Measurements from ENCODE around the gene TMEM41B. TPM values are rescaled to one million over a fixed set of nuclear protein-coding genes. Genes with fewer than 3 reads are reported as not detected.
A peak's percentile ranks its signal among the peaks of the same experiment; 100 is the strongest.
"Not testable (repeated sequence)": the region's sequence is repeated elsewhere in the genome, so short reads cannot be mapped to it uniquely, and the experiment has no call there.

Gene TMEM41B, protein sequence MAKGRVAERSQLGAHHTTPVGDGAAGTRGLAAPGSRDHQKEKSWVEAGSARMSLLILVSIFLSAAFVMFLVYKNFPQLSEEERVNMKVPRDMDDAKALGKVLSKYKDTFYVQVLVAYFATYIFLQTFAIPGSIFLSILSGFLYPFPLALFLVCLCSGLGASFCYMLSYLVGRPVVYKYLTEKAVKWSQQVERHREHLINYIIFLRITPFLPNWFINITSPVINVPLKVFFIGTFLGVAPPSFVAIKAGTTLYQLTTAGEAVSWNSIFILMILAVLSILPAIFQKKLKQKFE
- 43.6 TPM for total RNA-seq (ENCODE audit: unreplicated experiment)
- long read RNA-seq, partial matches to known transcripts, result 0 of 8 reads
- long read RNA-seq, other reads (novel, unspliced or antisense), result 2 of 8 reads

DNA sequence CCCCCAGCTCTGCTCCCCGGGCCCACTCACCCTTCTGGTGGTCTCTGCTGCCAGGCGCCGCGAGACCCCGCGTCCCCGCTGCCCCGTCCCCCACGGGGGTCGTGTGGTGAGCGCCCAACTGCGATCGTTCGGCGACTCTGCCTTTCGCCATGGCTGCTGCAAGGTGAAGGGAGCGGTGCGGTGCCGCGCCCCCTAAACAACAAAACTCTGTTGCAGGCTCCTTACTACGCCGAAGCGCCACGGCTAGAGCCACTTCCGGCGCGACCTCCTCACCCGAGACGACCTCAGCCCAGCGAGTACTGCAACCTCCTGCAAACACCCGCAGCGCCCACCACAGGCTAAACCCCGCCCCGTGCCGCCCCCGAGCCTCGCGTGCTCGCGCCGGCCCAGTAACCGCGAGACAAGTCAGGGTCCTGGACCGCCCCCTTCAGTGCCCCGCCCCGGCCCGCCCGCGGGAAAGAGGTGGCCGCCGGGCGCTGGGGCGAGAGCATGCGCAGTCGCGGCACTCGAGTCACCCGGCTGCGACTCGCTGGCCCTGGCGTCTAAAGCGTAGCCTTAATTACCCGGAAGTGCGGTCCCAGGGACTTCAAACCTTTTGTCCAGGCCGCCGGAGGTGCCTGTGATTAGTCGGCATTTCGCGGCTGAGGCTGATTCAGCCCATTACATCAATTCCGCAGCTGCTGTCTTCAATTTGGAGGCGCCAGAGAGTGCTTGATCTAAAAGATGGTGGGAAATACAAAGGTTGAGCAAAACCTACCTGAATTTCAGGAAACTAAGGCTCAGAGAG lies at the start of gene TMEM41B:
Gene TMEM41B (minus strand): TSS at position 303 of the 787 bp plus-strand sequence. CDS start 152 bp downstream, at position 151.
- peak; percentile 100 for DNase-seq
- Mint-ChIP-seq H3K9me3 (ENCODE audit: unreplicated experiment) (peaks cover 8% of the 10 kb centered on the region), H3K4me3 (ENCODE audit: unreplicated experiment) (peak within 1 kb of the TSS; percentile 96), H3K27ac (ENCODE audit: unreplicated experiment) (peak within 1 kb of the TSS; percentile 99), H3K4me1 (ENCODE audit: low read depth, unreplicated experiment) (peaks cover 14% of the 10 kb centered on the region), H3K27me3 (ENCODE audit: unreplicated experiment) (peaks cover 3% of the 10 kb centered on the region), H3K36me3 (ENCODE audit: unreplicated experiment) (no peaks in the 10 kb centered on the region)
- TF ChIP-seq, protein P1, sequence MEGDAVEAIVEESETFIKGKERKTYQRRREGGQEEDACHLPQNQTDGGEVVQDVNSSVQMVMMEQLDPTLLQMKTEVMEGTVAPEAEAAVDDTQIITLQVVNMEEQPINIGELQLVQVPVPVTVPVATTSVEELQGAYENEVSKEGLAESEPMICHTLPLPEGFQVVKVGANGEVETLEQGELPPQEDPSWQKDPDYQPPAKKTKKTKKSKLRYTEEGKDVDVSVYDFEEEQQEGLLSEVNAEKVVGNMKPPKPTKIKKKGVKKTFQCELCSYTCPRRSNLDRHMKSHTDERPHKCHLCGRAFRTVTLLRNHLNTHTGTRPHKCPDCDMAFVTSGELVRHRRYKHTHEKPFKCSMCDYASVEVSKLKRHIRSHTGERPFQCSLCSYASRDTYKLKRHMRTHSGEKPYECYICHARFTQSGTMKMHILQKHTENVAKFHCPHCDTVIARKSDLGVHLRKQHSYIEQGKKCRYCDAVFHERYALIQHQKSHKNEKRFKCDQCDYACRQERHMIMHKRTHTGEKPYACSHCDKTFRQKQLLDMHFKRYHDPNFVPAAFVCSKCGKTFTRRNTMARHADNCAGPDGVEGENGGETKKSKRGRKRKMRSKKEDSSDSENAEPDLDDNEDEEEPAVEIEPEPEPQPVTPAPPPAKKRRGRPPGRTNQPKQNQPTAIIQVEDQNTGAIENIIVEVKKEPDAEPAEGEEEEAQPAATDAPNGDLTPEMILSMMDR (IDR thresholded peaks at IDR 0.05; ENCODE audit: partially characterized antibody, unreplicated experiment), result no peak

DNA sequence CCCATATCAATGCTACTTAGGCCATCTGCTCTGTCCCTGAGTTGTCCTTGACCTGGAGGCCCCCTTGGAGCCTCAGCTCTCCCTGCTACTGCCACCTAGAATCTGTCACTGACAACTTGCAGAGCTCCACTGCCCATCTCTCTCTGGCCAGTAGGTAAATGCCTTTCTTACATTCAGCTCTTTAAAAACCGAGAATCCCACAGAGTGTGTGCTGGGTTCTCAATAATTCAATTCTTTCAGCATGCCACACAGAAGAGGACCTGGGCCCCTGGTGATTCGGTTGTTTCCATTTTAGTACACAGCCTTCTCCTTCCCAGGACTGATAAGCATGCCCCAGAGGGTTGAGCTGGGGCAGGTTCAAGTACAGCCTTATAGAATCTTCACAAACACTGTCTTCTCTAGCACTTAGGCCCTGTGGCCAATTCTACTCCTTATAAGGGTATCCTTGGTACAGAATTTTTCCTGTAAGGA lies 48.0 kb upstream of the TMEM41B start:
- Mint-ChIP-seq H3K27me3 (ENCODE audit: unreplicated experiment) (peaks cover 3% of the 10 kb centered on the region), H3K4me3 (ENCODE audit: unreplicated experiment) (peak overlapping the region; percentile 27), H3K9me3 (ENCODE audit: unreplicated experiment) (no peaks in the 10 kb centered on the region), H3K27ac (ENCODE audit: unreplicated experiment) (peak overlapping the region; percentile 89), H3K4me1 (ENCODE audit: low read depth, unreplicated experiment) (peaks cover 11% of the 10 kb centered on the region), H3K36me3 (ENCODE audit: unreplicated experiment) (no peaks in the 10 kb centered on the region)
- TF ChIP-seq, protein P1 (IDR thresholded peaks at IDR 0.05; ENCODE audit: partially characterized antibody, unreplicated experiment), result no peak
- no peak for DNase-seq

DNA sequence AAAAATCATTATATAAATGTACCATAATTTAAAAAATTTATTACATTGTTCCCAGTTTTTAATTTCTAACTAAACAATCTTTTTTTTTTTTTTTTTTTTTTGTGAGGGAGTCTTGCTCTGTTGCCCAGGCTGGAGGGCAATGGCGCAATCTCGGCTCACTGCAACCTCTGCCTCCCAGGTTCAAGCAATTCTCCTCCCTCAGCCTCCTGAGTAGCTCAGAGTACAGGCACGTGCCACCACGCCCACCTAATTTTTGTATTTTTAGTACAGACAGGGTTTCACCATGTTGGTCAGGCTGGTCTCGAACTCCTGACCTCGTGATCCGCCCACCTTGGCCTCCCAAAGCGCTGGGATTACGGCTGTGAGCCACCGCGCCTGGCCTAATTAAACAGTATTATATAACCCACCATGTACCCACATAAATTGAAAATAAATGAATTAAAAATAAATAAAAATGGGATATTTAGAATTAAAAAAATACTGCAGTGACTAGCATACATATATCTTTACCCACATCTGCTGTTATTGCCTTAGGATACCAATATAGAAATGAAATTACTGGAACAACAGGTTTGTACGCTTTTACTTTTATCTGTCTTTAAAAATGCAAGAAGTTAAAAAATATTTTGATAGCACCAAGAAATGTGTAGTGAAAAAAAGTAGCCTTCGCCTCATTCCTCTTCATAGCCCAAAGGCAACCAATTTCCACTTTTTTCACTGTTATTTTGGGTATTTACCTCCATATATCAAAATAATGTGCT lies 46.6 kb upstream of the TMEM41B start:
- H3K27me3 Mint-ChIP-seq (ENCODE audit: unreplicated experiment); H3K27ac Mint-ChIP-seq (ENCODE audit: unreplicated experiment); DNase-seq; H3K9me3 Mint-ChIP-seq (ENCODE audit: unreplicated experiment); H3K36me3 Mint-ChIP-seq (ENCODE audit: unreplicated experiment); H3K4me3 Mint-ChIP-seq (ENCODE audit: unreplicated experiment): not testable (repeated sequence)
- peaks cover 11% of the 10 kb centered on the region for H3K4me1 Mint-ChIP-seq (ENCODE audit: low read depth, unreplicated experiment)

DNA sequence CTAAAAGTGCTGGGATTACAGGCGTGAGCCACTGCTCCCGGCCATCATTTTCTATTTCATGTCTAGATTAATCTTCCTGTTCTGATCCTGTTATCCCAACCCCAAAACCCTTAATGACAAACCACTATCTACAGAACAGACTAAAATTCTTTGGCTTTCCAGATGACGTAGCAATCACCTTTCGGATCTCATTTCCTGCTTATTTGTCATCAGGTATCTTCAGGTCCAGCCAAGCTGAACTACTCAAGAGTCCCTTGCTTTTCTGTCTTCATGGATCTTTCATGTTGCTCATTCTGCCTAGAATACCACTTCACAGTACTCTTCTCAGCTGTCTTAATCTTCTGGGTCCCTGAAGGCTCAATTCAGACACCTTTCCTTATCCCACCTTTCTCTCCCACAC lies 42.6 kb upstream of the TMEM41B start:
- no peak for DNase-seq
- Mint-ChIP-seq H3K4me1 (ENCODE audit: low read depth, unreplicated experiment) (no peaks in the 10 kb centered on the region), H3K36me3 (ENCODE audit: unreplicated experiment) (no peaks in the 10 kb centered on the region), H3K9me3 (ENCODE audit: unreplicated experiment) (no peaks in the 10 kb centered on the region), H3K27ac (ENCODE audit: unreplicated experiment) (no peak overlapping the region), H3K4me3 (ENCODE audit: unreplicated experiment) (no peak overlapping the region), H3K27me3 (ENCODE audit: unreplicated experiment) (no peaks in the 10 kb centered on the region)
- TF ChIP-seq, protein P1 (IDR thresholded peaks at IDR 0.05; ENCODE audit: partially characterized antibody, unreplicated experiment), result no peak

DNA sequence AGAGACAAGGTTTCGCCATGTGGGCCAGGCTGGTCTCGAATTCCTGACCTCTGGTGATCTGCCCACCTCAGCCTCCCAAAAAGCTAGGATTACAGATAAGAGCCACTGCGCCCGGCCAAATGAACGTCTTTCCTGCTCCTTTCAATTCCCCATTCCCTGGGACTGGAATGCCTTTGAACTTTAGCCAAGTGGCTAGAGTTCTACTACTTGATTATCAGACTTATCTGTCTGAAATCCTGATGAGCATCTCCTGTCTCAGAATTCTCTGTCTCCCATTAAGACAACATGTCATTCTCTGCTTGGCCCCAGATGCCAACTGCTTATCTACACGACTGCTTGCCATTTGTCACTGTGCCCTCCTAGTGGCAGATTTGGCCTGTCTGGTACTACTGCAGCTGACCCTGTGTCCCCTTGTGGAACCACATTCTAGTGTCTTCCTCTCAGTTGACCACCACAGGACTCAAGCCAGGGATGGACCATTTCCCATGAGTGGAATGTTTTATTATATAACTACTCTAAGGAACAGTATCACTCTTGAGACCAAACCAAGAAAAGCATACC lies 37.0 kb upstream of the TMEM41B start:
- Mint-ChIP-seq H3K9me3 (ENCODE audit: unreplicated experiment) (no peaks in the 10 kb centered on the region), H3K36me3 (ENCODE audit: unreplicated experiment) (no peaks in the 10 kb centered on the region), H3K4me3 (ENCODE audit: unreplicated experiment) (no peak overlapping the region), H3K27me3 (ENCODE audit: unreplicated experiment) (peaks cover 2% of the 10 kb centered on the region), H3K27ac (ENCODE audit: unreplicated experiment) (no peak overlapping the region), H3K4me1 (ENCODE audit: low read depth, unreplicated experiment) (no peaks in the 10 kb centered on the region)
- TF ChIP-seq, protein P1 (IDR thresholded peaks at IDR 0.05; ENCODE audit: partially characterized antibody, unreplicated experiment), result no peak
- DNase-seq, result no peak

DNA sequence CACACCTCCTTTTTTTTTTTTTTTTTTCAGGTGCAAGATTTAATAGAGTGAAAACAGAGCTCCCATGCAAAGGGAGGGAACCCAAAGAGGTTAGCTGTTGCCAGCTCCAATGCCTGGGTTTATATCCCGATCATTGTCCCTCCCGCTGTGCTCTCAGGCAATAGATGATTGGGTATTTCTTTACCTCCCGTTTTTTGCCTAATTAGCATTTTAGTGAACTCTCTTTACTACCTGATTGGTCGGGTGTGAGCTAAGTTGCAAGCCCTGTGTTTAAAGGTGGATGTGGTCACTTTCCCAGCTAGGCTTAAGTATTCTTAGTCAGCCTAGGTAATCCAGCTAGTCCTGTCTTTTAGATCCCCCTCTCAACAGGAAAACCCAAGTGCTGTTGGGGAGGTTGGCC lies 33.4 kb upstream of the TMEM41B start:
- H3K4me1 Mint-ChIP-seq (ENCODE audit: low read depth, unreplicated experiment); H3K27me3 Mint-ChIP-seq (ENCODE audit: unreplicated experiment); H3K36me3 Mint-ChIP-seq (ENCODE audit: unreplicated experiment); DNase-seq; H3K9me3 Mint-ChIP-seq (ENCODE audit: unreplicated experiment); H3K4me3 Mint-ChIP-seq (ENCODE audit: unreplicated experiment); H3K27ac Mint-ChIP-seq (ENCODE audit: unreplicated experiment): not testable (repeated sequence)

Data from glutamatergic neuron (in vitro differentiated cells).